HG02870 (cell line): ENCODE data around the gene IL10RB.

Experiments used
- ATAC-seq: cut with Tn5 transposase; IDR thresholded peaks from one replicate; pipeline ENCODE4 v1.9.1; 2021; ENCODE audit warnings: mild to moderate bottlenecking, moderate library complexity; ENCODE audit not compliant: unreplicated experiment

IL10RB gene

DNA sequence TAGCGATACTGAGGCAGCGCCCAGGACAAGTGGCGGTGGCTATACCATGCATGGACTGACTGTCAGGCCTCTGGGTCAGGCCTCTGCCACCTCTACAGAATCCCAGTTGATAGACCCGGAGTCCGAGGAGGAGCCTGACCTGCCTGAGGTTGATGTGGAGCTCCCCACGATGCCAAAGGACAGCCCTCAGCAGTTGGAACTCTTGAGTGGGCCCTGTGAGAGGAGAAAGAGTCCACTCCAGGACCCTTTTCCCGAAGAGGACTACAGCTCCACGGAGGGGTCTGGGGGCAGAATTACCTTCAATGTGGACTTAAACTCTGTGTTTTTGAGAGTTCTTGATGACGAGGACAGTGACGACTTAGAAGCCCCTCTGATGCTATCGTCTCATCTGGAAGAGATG lies 3.2 kb upstream of the IL10RB start:
- ATAC-seq: no peak

DNA sequence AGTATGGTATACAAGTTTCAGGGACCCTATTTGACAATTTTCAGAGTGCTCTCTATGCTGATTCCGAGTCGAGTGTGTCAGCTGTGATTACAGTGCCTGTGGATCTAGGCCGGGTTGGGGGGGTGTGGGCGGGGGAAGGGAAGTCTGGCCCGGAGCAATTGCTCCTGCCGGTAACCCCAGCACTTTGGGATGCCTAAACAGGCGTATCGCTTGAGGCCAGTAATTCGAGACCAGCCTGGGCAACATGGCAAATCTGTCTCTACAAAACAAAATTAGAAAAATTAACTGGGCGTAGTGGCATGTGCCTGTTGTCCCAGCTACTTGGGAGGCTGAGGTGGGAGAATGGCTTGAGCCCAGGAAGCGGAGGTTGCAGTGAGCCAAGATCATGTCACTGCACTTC lies 1.6 kb upstream of the IL10RB start:
- ATAC-seq: no peak

DNA sequence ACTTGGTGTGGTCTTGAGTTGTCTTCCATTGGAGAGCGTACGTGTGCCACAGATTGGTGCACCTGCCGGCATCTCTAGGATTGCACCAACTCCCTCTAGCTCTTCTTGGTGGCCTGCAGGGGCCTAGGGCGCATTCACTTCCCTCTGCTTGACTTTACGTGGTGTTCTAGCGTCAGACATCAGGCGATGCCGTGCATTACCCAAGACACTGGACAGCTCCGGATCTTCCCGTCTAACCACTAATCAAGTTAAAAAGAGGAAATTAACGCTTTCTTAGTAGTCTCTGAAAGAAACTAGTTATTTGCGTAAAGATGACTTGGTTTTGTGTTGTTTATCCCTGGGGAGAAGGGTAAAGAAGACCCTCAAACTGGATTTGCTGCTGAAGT lies 510 bp upstream of the IL10RB start:
- peak; percentile 19 for ATAC-seq

DNA sequence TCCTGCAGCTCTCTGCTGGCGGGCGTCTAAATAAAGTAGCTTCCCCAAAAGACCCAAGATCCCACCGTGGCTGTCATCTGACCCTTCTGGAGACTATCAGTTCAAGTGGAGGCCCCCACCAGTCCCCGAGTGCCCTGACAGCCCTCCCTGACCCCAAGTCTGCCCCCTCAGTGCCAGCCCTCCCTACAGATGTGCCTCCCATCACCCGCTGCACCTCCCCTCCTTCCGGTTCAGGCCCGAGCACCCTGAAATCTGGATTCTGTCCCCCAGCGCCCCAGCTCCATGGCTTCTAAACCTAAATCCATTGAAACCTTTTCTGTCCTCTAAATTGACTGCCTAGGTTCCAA lies 595 bp downstream of the IL10RB start:
- peak; percentile 7 for ATAC-seq

DNA sequence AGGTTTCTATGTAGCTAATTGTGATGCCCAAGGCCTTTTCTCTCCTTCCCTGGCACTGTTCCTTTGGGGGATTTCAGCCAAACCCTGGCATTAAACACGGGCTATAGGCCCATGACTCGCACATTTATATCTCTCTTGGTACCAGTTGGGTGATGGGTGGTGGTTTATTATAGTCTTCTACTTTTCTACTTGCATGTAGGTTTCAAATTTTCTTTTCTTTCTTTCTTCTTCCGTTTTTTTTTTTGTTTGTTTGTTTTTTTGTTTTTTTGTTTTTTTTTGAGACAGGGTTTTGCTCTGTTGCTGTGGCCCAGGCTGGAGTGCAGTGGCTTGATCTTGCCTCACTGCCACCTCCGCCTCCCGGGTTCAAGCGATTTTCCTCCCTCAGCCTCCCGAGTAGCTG lies 1.1 kb downstream of the IL10RB start:
- ATAC-seq: no peak

DNA sequence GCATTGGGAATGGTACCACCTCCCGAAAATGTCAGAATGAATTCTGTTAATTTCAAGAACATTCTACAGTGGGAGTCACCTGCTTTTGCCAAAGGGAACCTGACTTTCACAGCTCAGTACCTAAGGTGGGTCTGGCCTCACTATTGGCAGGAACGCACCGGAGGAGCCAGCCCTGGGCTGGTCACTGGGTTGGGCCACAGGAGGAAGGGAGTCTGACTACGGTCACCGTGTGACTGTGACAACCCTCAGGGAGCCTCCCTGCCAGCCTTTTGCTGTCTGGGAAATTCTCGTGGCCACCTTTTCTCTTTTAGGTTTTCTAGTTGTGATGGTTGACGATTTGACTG lies 2.2 kb downstream of the IL10RB start:
- ATAC-seq: peak; percentile 4

DNA sequence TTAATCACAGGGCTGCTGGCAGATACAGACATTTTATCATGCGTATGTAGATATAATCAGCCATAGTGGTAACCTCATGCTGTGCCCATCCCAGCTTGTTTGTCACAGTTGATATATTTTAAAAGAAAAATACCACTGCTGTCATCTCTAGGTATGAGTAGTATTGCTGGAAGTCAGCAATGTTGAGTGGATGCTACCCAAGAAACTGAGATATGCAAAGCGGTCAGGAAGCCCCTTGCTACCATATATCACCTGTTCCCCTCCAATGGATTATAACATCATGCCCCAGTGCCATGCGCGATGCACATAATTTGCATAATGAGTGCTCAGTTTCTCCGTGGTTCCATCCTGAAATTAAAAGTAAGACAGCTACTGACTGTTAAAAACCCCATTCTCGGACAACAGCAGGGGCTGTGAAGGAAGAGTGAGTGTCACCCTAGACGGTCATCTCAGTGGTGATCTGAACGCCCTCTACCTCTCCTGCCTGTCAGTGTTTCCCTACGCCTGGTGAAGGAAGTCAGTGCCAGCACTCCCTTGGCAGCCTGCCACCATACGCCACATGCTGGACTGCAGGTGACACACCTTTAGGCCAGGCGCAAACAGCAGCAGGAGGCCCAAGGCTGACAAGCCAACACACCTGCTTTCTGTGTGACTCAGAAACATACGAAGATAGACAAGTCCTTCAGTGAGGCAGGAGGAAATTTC lies 2.7 kb downstream of the IL10RB start:
- ATAC-seq: peak; percentile 68

DNA sequence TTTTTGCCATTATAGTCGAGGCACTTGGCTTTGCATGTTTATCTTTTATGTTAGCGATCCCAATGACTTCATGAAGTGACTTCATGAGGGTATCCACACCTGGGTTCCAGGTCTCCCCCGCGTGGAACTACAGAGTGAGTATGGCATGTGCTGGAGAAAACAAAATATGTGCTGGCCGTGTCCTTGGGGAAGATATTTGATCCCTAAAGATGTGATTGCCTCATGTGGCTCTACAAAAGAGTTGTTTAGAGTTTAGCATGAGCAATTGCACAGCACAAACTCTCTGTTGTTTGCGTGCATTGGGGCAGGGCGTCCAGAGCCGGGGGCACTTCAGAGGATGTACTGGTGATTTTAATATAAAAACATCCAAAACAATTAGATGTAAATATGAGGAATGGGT lies 4.8 kb downstream of the IL10RB start:
- no peak for ATAC-seq

DNA sequence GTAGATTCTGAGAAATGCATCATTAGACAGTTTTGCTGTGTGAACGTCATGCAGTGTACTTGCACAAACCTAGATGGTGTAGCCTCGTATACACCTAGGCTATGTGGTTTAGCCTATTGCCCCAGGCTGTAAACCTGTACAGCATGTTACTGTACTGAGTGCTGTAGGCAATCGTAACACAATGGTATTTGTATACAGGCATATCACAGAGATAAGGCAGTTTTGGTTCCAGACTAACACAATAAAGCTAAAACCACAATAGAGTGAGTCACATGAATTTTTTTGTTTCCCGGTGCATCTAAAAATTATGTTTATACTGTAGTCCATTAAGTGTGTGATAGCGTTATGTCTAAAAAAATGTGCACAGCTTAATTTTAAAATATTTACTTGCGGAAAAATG lies 6.9 kb downstream of the IL10RB start:
- ATAC-seq: no peak

DNA sequence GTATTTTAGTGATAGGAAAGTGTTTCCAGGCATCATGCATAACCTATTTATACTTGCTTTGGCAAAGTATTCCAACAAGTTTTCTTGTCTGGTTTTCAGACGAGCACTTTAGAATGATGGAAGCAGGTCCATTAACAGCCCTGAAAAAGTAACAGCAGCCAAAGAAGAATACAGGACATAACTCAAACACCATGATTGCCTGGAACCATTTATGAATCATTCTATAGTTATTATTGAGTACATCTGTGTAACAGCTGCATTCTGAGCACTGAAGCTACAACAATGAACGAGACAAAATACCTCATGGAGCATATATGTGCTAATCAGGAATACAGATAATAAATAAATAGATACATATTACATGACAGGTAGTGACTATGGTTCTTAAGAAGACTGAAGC lies 12.6 kb downstream of the IL10RB start:
- no peak for ATAC-seq

DNA sequence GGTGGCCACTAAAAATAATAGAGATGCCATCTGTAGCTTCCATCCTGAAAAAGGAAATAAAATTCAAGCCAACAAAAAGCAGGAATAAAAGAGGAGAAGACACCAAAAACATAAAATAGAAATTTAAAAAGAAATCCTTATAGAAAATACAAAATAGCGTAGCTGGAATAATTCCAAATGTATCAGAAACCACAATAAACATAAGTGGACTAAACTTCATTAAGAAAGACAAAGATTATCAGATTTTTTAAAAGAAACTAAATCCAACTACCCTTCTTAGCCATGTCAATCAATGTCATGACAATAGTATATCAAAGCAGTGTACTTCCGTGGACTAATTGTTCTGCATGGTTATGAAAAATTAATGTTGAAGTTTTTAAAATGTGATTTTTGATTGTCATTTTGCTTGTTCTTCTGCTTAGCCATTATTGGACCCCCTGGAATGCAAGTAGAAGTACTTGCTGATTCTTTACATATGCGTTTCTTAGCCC lies 13.2 kb downstream of the IL10RB start:
- no peak for ATAC-seq

DNA sequence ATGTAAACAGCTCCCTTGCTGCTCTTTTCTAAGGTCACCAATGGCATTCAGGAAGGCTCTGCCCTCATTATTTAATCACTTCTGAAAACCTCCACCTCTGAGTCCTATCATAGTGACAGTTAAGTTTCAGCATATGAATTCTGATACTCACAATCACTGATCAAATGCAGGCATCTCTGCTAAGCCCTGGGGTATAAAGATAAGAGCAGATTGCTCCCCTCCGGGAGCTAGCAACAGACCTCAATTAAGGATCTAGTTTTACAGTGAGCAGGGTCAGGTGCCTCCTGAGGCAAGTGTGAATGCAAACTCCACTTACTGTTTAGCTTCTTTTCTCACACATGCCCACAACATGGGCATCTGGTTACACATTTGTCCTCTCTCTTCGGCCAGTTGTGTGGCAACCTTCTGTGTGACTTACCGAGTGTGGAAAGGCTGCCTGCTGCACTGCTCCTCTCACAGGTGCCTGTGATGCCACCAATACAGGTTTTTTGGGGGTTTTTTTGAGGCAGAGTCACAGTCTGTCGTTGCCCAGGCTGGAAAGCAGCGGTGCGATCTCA lies 15.0 kb downstream of the IL10RB start:
- ATAC-seq: no peak

DNA sequence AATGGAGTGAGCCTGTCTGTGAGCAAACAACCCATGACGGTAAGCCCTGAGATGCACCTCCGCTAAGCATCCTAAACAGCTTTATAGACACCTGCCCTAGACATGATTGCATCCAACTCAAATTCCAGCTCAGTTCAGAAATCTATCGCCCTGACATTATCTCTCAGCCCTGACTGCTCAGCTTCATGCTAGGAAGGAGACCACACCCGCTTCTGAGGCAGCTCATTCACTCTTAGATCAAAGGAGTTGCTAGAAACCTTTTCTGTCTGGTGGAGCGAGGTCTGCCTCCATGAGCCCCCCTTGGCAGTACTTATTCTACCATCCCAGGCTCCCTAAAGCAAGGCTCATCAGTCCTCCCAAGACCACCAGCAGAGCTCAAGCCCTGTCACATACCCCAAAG lies 17.0 kb downstream of the IL10RB start:
- ATAC-seq: no peak

DNA sequence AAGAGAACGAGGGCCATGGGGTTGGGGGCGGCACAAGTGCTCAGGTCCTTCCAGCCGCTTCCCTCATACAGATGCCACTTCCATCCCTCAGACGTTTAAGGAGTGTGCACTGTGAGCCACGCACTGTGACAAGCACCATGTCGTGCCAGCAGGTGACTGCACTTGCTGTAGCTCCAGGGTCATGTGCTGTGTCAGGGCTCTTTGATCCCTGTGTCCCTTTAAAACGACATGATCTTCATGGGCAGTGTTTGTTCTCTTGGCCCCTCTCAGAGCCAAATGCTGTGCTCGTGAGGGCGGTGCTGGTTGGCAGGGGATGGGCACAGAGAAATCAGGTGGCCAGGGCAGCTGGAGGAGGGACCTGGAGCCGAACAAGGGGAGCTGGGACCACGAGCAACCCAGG lies 19.9 kb downstream of the IL10RB start:
- ATAC-seq: no peak

DNA sequence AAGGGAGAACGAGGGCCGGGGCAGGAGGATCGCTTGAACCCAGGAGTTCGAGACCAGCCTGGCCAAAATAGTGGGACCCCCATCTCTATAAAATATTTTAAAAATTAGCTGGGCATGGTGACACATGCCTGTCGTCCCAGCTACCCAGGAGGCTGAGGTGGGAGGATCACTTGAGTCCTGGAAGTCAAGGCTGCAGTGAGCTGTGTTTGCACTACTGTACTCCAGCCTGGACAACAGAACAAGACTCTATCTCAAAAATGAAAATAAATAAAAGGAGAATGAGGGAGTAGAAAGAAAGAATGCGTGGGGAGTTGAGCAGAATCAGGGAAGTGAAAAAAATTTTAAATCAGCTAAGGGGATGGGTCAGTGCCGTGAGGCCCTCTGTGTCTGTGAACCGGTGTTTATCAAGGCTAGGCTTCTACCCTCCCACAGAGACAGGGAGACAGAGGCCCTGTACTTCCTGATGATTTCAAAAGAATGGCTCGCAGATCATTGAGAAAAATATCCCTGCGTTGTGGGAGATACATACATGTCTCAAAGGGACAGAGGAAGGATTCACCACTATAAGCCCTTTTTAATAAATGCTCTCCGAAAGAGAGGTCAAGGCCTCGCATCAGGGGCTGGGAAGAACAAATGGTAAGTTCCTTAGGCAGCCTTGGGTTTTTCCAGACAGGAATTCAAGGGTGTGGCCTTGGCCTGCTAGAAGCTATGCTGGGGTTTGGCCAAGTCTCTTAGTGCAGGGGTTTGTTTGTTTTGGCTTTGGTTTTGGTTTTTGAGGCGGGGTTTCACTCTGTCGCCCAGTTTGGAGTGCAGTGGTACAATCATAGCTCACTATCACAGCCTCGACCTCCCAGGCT lies 20.7 kb downstream of the IL10RB start:
- ATAC-seq: no peak

DNA sequence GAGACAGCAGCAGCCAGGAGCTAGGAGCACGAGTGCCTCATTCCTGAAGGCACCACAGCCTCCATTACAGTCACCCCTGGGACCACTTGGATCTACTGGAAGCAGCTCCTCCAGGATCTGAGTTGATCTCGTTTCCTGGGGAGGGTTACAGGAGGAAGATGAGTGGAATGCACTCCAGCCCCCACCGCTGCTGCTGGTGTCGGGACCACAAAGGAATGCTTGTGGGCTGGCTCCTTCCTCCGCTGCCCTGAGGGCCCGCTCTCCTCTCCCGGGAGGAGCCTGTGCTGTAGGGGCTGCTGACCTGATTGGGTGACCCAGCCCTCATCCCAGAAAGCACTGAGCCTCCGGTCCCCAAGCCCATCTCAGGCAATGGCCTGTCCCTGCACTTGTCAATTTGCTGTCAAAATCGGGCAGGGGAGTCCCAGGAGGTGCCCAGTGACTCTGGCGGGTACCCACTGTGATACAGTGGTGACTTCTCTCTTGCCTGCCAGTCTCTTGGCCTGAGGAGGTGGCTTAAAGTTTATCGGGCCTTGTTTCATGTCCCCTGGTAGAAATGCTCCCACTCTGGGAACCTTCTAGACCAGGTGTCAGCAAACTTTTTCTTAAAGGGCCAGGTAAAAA lies 23.1 kb downstream of the IL10RB start:
- ATAC-seq: no peak

DNA sequence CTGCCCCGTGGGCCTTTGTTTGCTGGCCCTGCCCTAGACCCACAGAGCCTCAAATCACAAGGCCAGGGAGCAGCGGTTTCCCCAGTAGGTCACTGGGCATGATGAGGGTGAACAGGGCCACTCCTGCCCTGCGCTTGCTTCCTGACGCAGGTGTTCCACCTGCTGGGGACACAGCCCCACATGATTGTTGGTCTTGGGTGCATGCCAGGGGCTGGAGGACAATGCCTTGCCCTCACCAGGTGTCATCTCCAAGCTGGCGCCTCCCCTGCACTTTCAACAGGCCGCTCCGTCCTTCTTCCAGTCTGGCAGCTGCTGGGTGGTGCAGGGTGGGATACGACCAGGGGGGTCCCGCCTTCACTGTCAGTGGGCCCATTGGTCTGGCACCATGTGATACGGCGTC lies 24.3 kb downstream of the IL10RB start:
- ATAC-seq: no peak

DNA sequence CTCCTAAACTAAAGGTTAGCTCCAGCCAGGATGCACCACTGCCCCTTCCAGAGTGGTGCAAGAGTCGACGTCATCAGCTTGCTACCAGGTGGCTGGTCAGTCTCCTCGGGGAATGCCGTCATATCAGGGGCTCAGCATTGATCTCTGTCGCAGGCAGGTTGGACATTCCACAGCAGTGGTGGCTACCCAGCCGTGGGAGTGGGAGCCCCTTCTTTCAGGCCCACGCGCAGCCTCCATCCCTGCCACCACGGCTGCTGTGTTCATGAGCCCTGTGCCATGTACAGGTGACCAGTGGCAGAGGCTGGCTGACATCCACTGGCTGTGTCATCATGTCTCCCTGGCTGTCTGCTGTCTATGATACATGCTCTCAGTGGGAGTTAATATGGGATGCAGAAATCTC lies 25.5 kb downstream of the IL10RB start:
- ATAC-seq: no peak

DNA sequence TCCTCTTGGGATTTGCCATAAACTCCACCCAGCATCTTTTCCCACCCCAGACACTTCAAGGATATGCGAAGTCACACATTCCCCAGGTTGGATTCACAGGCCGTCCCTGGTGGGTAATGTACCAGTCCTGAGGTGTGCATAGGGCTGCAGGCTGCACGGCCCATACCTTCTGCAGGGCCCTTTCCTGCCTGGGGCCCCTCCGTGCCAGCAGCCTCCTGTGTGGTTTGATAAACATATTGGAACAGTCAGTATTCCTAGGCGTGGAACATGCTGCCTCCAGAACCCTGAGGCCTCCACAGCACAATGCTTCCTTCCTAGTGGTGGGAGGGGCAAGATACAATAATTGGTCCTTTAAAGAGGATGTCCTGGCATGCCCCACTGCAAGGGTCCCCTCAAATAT lies 26.6 kb downstream of the IL10RB start:
- no peak for ATAC-seq

DNA sequence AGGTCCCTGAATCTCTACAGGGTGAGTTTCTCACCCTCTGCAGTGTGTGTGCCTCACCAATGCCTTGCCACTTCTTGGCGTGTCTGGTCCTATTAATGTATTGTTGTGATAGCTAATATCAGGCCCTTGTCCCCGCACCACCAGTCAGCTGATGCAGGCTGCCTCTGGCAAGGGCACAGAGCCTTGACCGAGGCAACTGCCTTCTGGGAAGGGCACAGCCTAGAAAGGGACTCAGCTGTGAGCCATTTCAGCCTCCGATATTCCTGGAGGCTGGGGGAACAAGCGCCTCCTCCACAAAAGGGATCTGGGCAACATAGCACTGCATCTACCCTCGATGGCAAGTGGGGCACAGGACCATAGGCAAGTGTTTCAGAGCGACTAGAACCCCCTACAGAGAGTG lies 27.0 kb downstream of the IL10RB start:
- no peak for ATAC-seq

DNA sequence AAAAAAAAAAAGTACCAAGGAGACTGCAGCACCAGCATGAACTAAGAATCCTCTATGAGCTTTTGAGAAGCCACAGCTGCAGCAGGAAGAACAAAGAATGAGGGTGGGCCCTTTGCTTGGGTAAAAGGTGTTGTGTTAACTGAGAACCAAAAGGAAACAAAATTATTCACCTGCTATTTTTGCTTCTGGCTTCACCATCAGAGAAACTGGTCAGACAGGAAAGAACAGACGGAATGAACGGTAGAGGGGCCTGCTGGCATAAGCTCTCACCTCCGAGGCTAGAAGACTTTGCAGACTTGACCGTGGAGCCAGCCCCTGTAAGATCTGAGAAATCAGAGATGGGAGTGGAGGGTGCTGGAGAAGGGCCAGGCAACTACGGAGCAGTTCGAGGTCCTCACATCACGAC lies 27.6 kb downstream of the IL10RB start:
- ATAC-seq: no peak

DNA sequence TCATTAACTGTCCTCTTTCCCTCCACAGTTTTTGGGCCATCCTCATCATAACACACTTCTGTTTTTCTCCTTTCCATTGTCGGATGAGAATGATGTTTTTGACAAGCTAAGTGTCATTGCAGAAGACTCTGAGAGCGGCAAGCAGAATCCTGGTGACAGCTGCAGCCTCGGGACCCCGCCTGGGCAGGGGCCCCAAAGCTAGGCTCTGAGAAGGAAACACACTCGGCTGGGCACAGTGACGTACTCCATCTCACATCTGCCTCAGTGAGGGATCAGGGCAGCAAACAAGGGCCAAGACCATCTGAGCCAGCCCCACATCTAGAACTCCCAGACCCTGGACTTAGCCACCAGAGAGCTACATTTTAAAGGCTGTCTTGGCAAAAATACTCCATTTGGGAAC lies 30.0 kb downstream of the IL10RB start:
- ATAC-seq: no peak
